ENCODE results near the gene RFC5. TPM values are rescaled to one million over a fixed set of nuclear protein-coding genes. Genes with fewer than 3 reads are reported as not detected.

RFC5 gene
- total and polyA plus RNA-seq, 2 of the 8 experiments (the other 6 are each of a cell fraction or from before 2014, with no cell fraction given) = 34.4 to 40.6 TPM

DNA sequence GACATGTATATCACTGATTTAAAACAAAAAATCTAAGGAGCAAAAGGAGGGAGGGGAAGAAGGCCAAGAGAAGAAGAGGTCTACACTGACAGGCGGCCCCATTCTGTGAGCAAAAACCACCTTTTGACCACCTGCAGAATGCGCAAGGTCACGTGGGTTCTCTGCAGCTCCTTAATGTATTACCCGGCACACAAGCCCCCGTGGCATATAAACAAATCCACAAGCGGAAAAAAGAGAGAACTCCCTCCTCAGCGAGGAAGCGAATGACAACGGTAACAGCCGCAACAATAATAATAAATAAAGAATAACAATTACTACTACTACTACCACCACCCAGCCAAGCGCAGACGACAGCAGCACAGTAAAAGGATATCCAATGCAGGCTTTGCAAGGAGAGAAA, 49.0 kb upstream of the RFC5 start:
- H2BK12ac ChIP-seq (ENCODE audit: low read depth, low read length) = no peak overlapping the region
- H2BK5ac ChIP-seq (ENCODE audit: low read depth, low read length) = no peak overlapping the region
- no peak overlapping the region for H3K4ac ChIP-seq (replicated peaks; ENCODE audit: insufficient read length, low read depth, low read length)
- no peak overlapping the region for H4K8ac ChIP-seq (ENCODE audit: extremely low read depth, insufficient read depth, low read length)
- no peak overlapping the region for H3K18ac ChIP-seq (ENCODE audit: extremely low read depth, low read length)
- no peaks in the 10 kb centered on the region for H3K79me2 ChIP-seq (ENCODE audit: control insufficient read depth in 1 of 2, insufficient read depth in 2 of 2, low read length in 2 of 2)
- no peak overlapping the region for H3K56ac ChIP-seq (replicated peaks; ENCODE audit: insufficient read length, low read depth, low read length)
- POLR2A ChIA-PET (ENCODE audit: partially characterized antibody) = interaction anchor here (0.7 to 1.7 kb wide), 2 partner anchors 13 to 1218 kb away, joined by 3 to 4 read pairs; no protein-coding TSS in a partner anchor
- H3K36me3 ChIP-seq (ENCODE audit: control insufficient read depth in 2 of 4, insufficient read depth in 4 of 4, low read length in 3 of 4) = no peaks in the 10 kb centered on the region
- DNase-seq (ENCODE audit: low read depth in 1 of 2, low spot score in 2 of 2) = no peak
- no peak overlapping the region for H2BK20ac ChIP-seq (ENCODE audit: low read length)
- H3K4me3 ChIP-seq (ENCODE audit: extremely low read depth in 1 of 4, insufficient read depth in 2 of 4, low read depth in 3 of 4, low read length in 4 of 4) = peak overlapping the region; percentile 60 to 91 (median 80)
- peaks cover 6 to 8% of the 10 kb centered on the region in 2 experiments; a peak in 2 of 4 replicates for H3K9me3 ChIP-seq (ENCODE audit: insufficient read depth in 2 of 2, low read depth in 1 of 2, low read length in 1 of 2)
- no peak overlapping the region for H2BK15ac ChIP-seq (ENCODE audit: low read length)
- WGBS, 2 experiments (ENCODE audit: extremely low coverage in 1 of 2, insufficient coverage in 1 of 2, insufficient read length in 1 of 2, insufficient replicate concordance in 2 of 2, low coverage in 1 of 2, low lambda C conversion rate in 2 of 2, missing lambda C conversion rate in 1 of 2) = 14% methylated on average over 12 of the region's 12 CpGs; no CpG with 5 or more reads in 1 of the 2 experiments
- peak overlapping the region in 1 of 4 experiments; percentile 18; a peak in 1 of 7 replicates for H3K9ac ChIP-seq (replicated peaks in 1 of 4; ENCODE audit: extremely low read depth in 1 of 4, low read depth in 3 of 4, low read length in 3 of 4)
- no peak overlapping the region for H2BK120ac ChIP-seq (replicated peaks; ENCODE audit: low read depth, low read length)
- no peak overlapping the region for H2AK5ac ChIP-seq (ENCODE audit: low read depth, low read length)
- H4K20me1 ChIP-seq (replicated peaks in 1 of 2; ENCODE audit: control insufficient read depth in 1 of 2, insufficient read depth in 2 of 2, low read length in 2 of 2) = no peaks in the 10 kb centered on the region
- 0 out of 2 replicates have a peak overlapping the region, but pooled peaks have one; percentile 85 for H2AFZ ChIP-seq (ENCODE audit: low read length)
- no peak overlapping the region for H3K27ac ChIP-seq (ENCODE audit: low read depth, low read length)
- FAIRE-seq = no peak
- peaks cover 21% of the 10 kb centered on the region for H3K23me2 ChIP-seq (ENCODE audit: low read depth, low read length)
- H3K27me3 ChIP-seq (replicated peaks in 1 of 4; ENCODE audit: control insufficient read depth in 3 of 4, extremely low read depth in 1 of 4, insufficient read depth in 3 of 4, low read length in 3 of 4) = peaks cover 0 to 7% (median 1%) of the 10 kb centered on the region in 4 experiments; a peak in 3 of 7 replicates
- no peaks in the 10 kb centered on the region for H3K79me1 ChIP-seq (ENCODE audit: low read depth, low read length)
- no peak overlapping the region for H4K5ac ChIP-seq (ENCODE audit: insufficient read length, low read depth, low read length)
- H3K4me1 ChIP-seq (replicated peaks in 1 of 4; ENCODE audit: control insufficient read depth in 3 of 4, insufficient read depth in 4 of 4, low read length in 3 of 4) = peaks cover 2 to 4% (median 3%) of the 10 kb centered on the region in 4 experiments
- no peak overlapping the region for H3K23ac ChIP-seq (ENCODE audit: insufficient read length)
- CTCF ChIA-PET (ENCODE audit: partially characterized antibody) = no interaction called here
- peak overlapping the region; percentile 82 to 100 for H3K4me2 ChIP-seq (ENCODE audit: insufficient read depth in 1 of 2, low read depth in 2 of 2, low read length in 2 of 2)
- H3K14ac ChIP-seq (ENCODE audit: insufficient read length) = no peak overlapping the region
- TF ChIP-seq HDAC2 (IDR thresholded peaks at IDR 0.05; ENCODE audit: borderline replicate concordance in 1 of 2, low read depth in 2 of 2, low read length in 2 of 2) = no peak
- TF ChIP-seq RNF2 (IDR thresholded peaks at IDR 0.05; ENCODE audit: borderline replicate concordance, low read depth, low read length, missing control alignments, poor library complexity, severe bottlenecking) = no peak
- TF ChIP-seq EGR1 (IDR thresholded peaks at IDR 0.05; ENCODE audit: borderline replicate concordance, low read depth, low read length) = no peak
- peak; percentile 53; the same call in 1 of the 2 replicates for TF ChIP-seq USF2 (IDR thresholded peaks at IDR 0.05; ENCODE audit: low read length)
- TF ChIP-seq NANOG (IDR thresholded peaks at IDR 0.05; ENCODE audit: insufficient read depth, low read depth, low read length, poor library complexity, severe bottlenecking) = no peak
- TF ChIP-seq JUND (IDR thresholded peaks at IDR 0.05; ENCODE audit: low read length) = no peak
- TF ChIP-seq POLR2A (IDR thresholded peaks at IDR 0.05; ENCODE audit: control extremely low read depth in 1 of 2, low read depth in 2 of 2, low read length in 2 of 2) = no peak
- 0 out of 4 replicates have a peak, but pooled peaks of 1 of the 2 experiments have one; percentile 27 for TF ChIP-seq SIN3A (conservative IDR thresholded peaks at IDR 0.05 in 1 of 2, IDR thresholded peaks at IDR 0.05 in 1 of 2; ENCODE audit: low read depth in 1 of 2, low read length in 2 of 2)
- H4K91ac ChIP-seq (replicated peaks; ENCODE audit: insufficient read length, low read length) = no peak overlapping the region
